NT2/D1 (cell line): ENCODE measurements around the gene PACSIN2.

Experiments
- SUZ12 ChIP-seq: IDR thresholded peaks from 2 replicates; pipeline ENCODE4 v1.6.1; 2011; ENCODE audit not compliant: insufficient read length, insufficient read depth; ENCODE audit errors: extremely low read depth
- YY1 ChIP-seq: IDR thresholded peaks from 2 replicates; pipeline ENCODE4 v1.6.1; 2011; ENCODE audit not compliant: insufficient read length, insufficient read depth
- ZNF274 ChIP-seq: IDR thresholded peaks from 2 replicates; pipeline ENCODE4 v1.6.1; 2011; ENCODE audit warnings: mild to moderate bottlenecking, low read depth, low read length

GRCh38 chr22:42905217-42905616, 109.7 kb downstream of the PACSIN2 start:
- no peak for TF ChIP-seq YY1
- no peak for TF ChIP-seq ZNF274
- TF ChIP-seq SUZ12, result no peak
